IPS DF 19.7 (cell line): ENCODE data around the gene HRAS.
"Not testable (repeated sequence)": the region's sequence is repeated elsewhere in the genome, so short reads cannot be mapped to it uniquely, and the experiment has no call there.

Experiments
- DNase-seq: peaks from one replicate; pipeline ENCODE4 v3.0.0-alpha.2; 2013; ENCODE audit warnings: low read depth, low spot score

The HRAS gene

GRCh38 chr11:535519-536454, at the start of gene HRAS:
Gene HRAS (minus strand): TSS chr11:535576.
- DNase-seq: no peak

- no peak for DNase-seq
Observed at GRCh38 chr11:584287-584686, 48.9 kb upstream of the HRAS start.

- DNase-seq: no peak
Observed at GRCh38 chr11:581752-582151, 46.4 kb upstream of the HRAS start.

- no peak for DNase-seq
Observed at GRCh38 chr11:581342-581741, 46.0 kb upstream of the HRAS start.

- no peak for DNase-seq
Observed at GRCh38 chr11:579830-580601, 44.6 kb upstream of the HRAS start.

- DNase-seq: no peak
Observed at GRCh38 chr11:578276-579035, 43.1 kb upstream of the HRAS start.

GRCh38 chr11:577611-577894, 42.2 kb upstream of the HRAS start:
- DNase-seq: no peak

- DNase-seq: no peak
Observed at GRCh38 chr11:576811-577610, 41.6 kb upstream of the HRAS start.

GRCh38 chr11:575996-576768, 40.8 kb upstream of the HRAS start, which contains the start of gene PHRF1:
Gene PHRF1 (plus strand): TSS chr11:576470. CDS start chr11:581513, 5,043 bp downstream.
- DNase-seq: no peak

- DNase-seq: no peak
Observed at GRCh38 chr11:575313-575995, 40.1 kb upstream of the HRAS start.

- DNase-seq: no peak
Observed at GRCh38 chr11:574632-575312, 39.4 kb upstream of the HRAS start.

- DNase-seq: not testable (repeated sequence)
Observed at GRCh38 chr11:574031-574570, 38.7 kb upstream of the HRAS start.

- DNase-seq: no peak
Observed at GRCh38 chr11:573146-573759, 37.9 kb upstream of the HRAS start.

GRCh38 chr11:571802-572185, 36.4 kb upstream of the HRAS start:
- DNase-seq: no peak

- no peak for DNase-seq
Observed at GRCh38 chr11:569158-569885, 33.9 kb upstream of the HRAS start.

- no peak for DNase-seq
Observed at GRCh38 chr11:568306-569157, 33.2 kb upstream of the HRAS start.
